Measurements from ENCODE around the gene RETREG3.
"Not testable (repeated sequence)": the region's sequence is repeated elsewhere in the genome, so short reads cannot be mapped to it uniquely, and the experiment has no call there.

Gene RETREG3

DNA sequence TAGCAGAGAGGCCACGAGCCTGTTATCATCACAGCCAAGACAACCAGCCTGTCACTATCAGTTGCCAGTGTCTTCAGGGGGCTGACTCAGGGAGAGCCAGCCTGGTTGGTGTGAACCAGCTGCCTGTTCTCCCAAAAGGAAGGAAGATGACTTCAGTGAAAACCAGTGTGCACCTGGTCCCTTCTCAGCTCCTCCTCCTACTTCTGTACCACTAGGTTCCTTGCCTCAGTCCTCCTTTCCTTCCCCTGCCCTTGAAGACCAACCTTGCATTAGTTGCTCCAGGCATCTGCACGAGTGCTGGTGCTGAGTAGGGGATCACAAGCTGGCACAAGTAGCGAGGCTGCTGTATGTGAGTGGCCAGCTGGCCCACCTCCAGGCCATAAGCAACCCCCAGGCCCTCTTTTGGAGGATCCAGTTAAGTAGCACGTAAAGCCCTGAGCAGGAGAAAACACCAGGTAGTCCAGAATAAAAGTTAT is 8.8 kb upstream of the RETREG3 start:
- TF ChIP-seq CTCF (IDR thresholded peaks at IDR 0.05; ENCODE audit: low read depth, low read length, poor library complexity, severe bottlenecking) = no peak
- TF ChIP-seq EZH2phosphoT487 (IDR thresholded peaks at IDR 0.05; ENCODE audit: borderline replicate concordance, low read length) = no peak
- Histone ChIP-seq H3K27me3 (ENCODE audit: control insufficient read depth, low read length) (no peaks in the 10 kb centered on the region), H3F3A (ENCODE audit: control insufficient read depth, insufficient read depth) (peaks cover 3% of the 10 kb centered on the region; the same call in 1 of the 2 replicates), H3K79me2 (ENCODE audit: control insufficient read depth, low read length) (no peaks in the 10 kb centered on the region), H3K4me2 (ENCODE audit: low read length) (no peak overlapping the region), H3K9me3 (ENCODE audit: control insufficient read depth, insufficient read depth, low read length) (no peaks in the 10 kb centered on the region), H3K9me2 (replicated peaks; ENCODE audit: control insufficient read depth, low read length) (no peaks in the 10 kb centered on the region), H3K27ac (ENCODE audit: low read depth, low read length) (no peak overlapping the region), H3K36me3 (ENCODE audit: control insufficient read depth, low read length) (peaks cover 28% of the 10 kb centered on the region), H3K4me1 (ENCODE audit: control insufficient read depth, low read length) (peaks cover 24% of the 10 kb centered on the region), H4K20me1 (ENCODE audit: control insufficient read depth, insufficient read depth, low read depth, low read length) (no peaks in the 10 kb centered on the region), H3K4me3 (ENCODE audit: low read length) (no peak overlapping the region)

DNA sequence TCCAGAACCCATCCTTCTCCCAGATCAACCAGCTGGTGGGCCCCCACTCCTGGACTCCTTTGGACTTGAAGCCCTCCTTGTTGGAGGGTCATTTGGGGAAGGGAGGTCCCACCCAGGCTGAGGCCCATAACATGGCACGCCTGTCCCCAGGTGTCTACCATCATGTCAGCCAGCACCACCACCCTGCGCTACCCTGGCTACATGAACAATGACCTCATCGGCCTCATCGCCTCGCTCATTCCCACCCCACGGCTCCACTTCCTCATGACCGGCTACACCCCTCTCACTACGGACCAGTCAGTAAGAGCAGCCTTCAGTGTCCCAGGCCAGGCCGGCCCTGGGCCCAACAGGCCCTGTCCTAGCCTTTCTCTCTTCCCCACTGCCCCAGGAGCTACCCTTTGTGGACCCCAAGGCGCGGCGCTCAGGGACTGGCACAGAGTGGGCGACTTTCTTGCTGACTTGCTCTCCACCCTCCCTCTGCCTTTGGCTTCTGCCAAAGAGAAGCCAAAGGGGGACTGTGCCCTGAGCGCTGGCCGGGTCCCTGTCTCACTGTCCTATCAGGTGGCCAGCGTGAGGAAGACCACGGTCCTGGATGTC is 4.6 kb upstream of the RETREG3 start:
- no peaks in the 10 kb centered on the region for H3K9me2 ChIP-seq (replicated peaks; ENCODE audit: control insufficient read depth, low read length)
- TF ChIP-seq CTCF (IDR thresholded peaks at IDR 0.05; ENCODE audit: low read depth, low read length, poor library complexity, severe bottlenecking) = no peak
- TF ChIP-seq EZH2phosphoT487 (IDR thresholded peaks at IDR 0.05; ENCODE audit: borderline replicate concordance, low read length) = no peak
- H3K9me3 ChIP-seq (ENCODE audit: control insufficient read depth, insufficient read depth, low read length) = no peaks in the 10 kb centered on the region
- peaks cover 15% of the 10 kb centered on the region for H3K79me2 ChIP-seq (ENCODE audit: control insufficient read depth, low read length)
- no peak overlapping the region for H3K4me2 ChIP-seq (ENCODE audit: low read length)
- no peak overlapping the region for H3K27ac ChIP-seq (ENCODE audit: low read depth, low read length)
- no peaks in the 10 kb centered on the region for H3K27me3 ChIP-seq (ENCODE audit: control insufficient read depth, low read length)
- H3K4me3 ChIP-seq (ENCODE audit: low read length) = no peak overlapping the region
- peaks cover 48% of the 10 kb centered on the region for H3K36me3 ChIP-seq (ENCODE audit: control insufficient read depth, low read length)
- no peaks in the 10 kb centered on the region for H4K20me1 ChIP-seq (ENCODE audit: control insufficient read depth, insufficient read depth, low read depth, low read length)
- H3K4me1 ChIP-seq (ENCODE audit: control insufficient read depth, low read length) = peaks cover 13% of the 10 kb centered on the region
- peaks cover 3% of the 10 kb centered on the region for H3F3A ChIP-seq (ENCODE audit: control insufficient read depth, insufficient read depth)

DNA sequence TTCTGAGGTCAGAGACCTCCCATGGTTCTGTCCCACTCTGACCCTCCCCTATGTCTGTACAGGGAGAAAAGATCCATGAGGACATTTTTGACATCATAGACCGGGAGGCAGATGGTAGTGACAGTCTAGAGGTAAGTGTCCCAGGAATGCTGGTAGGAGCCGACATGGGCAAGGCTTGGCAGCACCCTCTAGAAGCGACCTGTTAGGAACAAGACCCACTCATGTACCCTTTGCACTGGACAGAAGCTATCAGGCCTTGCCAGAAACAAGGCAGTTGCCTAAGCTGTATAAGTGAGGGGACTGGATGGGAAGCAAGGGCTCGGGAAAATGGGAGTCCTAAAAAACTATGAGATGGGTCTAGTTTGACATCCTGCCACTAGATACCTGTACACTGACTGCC is 2.8 kb upstream of the RETREG3 start:
- Histone ChIP-seq H3K36me3 (ENCODE audit: control insufficient read depth, low read length) (peaks cover 48% of the 10 kb centered on the region), H3K4me1 (ENCODE audit: control insufficient read depth, low read length) (peaks cover 15% of the 10 kb centered on the region)

DNA sequence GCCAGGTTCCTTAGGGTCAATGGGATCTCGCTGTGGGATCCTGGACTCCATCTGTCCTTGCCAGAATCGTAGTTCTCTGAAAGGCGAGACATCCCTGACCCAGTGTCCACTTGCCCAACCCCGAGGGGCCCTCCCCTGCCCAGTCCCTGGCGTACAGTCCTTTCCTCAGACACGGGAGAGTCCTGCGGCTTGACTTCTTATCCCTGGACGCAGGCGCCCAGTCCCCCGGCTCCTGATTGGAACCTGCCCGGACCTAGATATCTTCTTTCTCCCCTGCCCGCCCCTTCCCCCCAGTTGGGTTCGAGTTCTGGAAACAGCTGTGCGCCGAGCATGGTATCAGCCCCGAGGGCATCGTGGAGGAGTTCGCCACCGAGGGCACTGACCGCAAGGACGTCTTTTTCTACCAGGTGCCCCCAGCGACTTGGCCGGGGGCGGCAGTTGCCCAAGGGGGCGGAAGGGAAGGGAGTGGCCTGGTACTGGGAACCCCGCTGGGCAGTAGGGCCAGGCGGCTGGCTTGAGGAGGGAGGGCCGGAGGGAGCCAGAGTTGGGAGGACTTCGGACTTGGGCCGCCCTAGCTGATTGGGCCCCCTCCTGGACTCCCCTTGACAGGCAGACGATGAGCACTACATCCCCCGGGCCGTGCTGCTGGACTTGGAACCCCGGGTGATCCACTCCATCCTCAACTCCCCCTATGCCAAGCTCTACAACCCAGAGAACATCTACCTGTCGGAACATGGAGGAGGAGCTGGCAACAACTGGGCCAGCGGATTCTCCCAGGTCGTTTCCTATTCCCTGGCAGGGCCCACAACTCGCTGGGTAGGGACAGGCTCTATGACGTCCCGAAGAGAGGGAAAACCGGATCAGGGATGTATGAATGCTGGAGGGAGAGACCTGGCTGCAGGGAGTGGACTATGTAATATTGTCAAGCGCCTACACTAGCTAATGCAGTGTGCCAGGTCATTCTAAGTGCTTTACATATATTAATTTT is 934 bp upstream of the RETREG3 start:
- Histone ChIP-seq H3K4me3 (ENCODE audit: low read length) (peak overlapping the region; percentile 91), H3K27ac (ENCODE audit: low read depth, low read length) (peak overlapping the region; percentile 27), H3K4me2 (ENCODE audit: low read length) (peak overlapping the region; percentile 72), H3K36me3 (ENCODE audit: control insufficient read depth, low read length) (peaks cover 46% of the 10 kb centered on the region), H3K79me2 (ENCODE audit: control insufficient read depth, low read length) (peaks cover 51% of the 10 kb centered on the region), H3K4me1 (ENCODE audit: control insufficient read depth, low read length) (peaks cover 30% of the 10 kb centered on the region)
- H3K9me2 ChIP-seq (replicated peaks; ENCODE audit: control insufficient read depth, low read length); H3K9me3 ChIP-seq (ENCODE audit: control insufficient read depth, insufficient read depth, low read length); H3K27me3 ChIP-seq (ENCODE audit: control insufficient read depth, low read length); H4K20me1 ChIP-seq (ENCODE audit: control insufficient read depth, insufficient read depth, low read depth, low read length); H3F3A ChIP-seq (ENCODE audit: control insufficient read depth, insufficient read depth): not testable (repeated sequence)

More for the DNA sequence above, 2.8 kb upstream of the RETREG3 start:
- Histone ChIP-seq H3K27me3 (ENCODE audit: control insufficient read depth, low read length) (no peaks in the 10 kb centered on the region), H4K20me1 (ENCODE audit: control insufficient read depth, insufficient read depth, low read depth, low read length) (no peaks in the 10 kb centered on the region), H3K79me2 (ENCODE audit: control insufficient read depth, low read length) (peaks cover 32% of the 10 kb centered on the region), H3F3A (ENCODE audit: control insufficient read depth, insufficient read depth) (no peaks in the 10 kb centered on the region; the same call in 1 of the 2 replicates), H3K9me3 (ENCODE audit: control insufficient read depth, insufficient read depth, low read length) (no peaks in the 10 kb centered on the region), H3K4me3 (ENCODE audit: low read length) (no peak overlapping the region), H3K4me2 (ENCODE audit: low read length) (no peak overlapping the region), H3K27ac (ENCODE audit: low read depth, low read length) (no peak overlapping the region), H3K9me2 (replicated peaks; ENCODE audit: control insufficient read depth, low read length) (no peaks in the 10 kb centered on the region)
- TF ChIP-seq CTCF (IDR thresholded peaks at IDR 0.05; ENCODE audit: low read depth, low read length, poor library complexity, severe bottlenecking) (no peak), EZH2phosphoT487 (IDR thresholded peaks at IDR 0.05; ENCODE audit: borderline replicate concordance, low read length) (no peak)
